ENCODE measurements around the gene SYNGR1.
A peak's percentile ranks its signal among the peaks of the same experiment; 100 is the strongest.

Gene SYNGR1

DNA sequence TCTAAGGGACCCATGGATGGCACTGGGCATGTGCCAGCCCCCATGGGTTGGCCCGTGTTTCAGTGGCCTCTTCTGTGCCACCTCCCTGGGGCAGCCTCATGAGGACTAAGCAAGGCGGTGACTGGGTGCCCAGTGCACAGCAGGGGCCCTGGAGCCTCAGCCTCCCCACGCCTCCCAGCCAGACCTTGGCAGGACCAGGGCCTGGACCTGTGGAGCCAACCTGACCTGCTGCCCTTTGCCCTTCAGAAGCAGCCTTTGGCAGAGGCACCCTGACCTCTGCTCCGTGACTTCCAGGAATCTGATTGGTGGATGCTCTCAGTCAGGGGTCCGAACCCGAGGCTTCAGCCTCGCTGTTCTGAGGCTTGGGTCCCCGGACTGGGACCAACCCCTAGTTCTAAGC is 25.0 kb downstream of the SYNGR1 start:
- DNase-seq, result no peak

DNA sequence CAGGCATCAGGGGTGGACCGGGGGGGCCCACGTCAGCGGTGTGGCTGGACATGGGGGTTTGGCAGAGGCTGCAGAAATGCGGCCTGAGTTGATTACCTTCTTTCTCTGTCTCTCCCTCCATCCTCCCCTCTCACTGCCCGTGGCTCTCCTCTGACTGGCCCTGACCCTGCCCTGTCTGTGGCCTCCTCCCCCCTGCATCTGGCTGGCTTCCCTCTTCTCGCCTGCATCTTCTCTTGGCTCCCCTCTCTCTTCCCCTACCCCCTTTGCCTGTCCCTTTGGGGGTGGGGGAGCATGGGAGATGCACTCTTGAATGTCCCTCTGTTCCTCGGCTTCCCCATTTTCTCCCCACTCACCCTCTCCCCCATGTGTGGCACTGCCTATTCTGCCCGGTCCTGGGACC is 25.9 kb downstream of the SYNGR1 start:
- DNase-seq, result no peak

GRCh38 chr22:39379756-39380730 is 30.3 kb downstream of the SYNGR1 start:
- no peak for DNase-seq

DNA sequence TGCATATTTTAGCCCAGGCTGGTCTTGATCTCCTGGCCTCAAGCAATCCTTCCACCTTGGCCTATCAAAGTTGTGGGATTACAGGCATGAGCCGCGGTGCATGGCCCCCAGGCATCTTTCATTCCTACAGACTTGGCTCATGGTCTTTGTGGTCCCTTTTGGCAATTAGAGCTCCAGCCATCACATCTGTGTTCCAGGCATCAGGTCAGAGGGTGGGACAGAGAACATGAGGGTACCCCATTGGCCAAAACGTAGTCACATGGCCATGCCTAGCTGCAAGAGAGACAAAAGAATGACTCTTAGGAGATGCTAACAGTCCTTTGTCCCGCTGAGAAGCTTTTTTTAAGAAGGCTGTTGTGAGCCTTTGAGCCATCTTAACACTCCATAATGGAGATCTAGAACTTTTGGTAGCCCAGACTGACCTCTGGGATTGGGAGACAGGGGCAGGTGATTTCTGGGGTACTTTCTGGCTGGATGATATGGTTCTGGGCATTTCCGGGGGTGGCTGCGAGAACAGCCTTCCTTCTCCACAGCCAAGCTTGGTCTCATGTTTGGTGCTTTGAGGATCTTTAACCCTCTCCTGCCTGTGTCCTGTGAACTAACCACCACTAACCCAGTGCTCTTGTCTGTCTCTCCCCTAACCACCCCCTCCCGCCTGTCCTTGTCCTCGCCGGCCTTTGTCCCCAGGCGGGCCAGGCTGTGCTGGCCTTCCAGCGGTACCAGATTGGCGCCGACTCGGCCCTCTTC is 31.4 kb downstream of the SYNGR1 start:
- DNase-seq, result no peak

GRCh38 chr22:39381930-39382329 is 32.1 kb downstream of the SYNGR1 start:
- no peak for DNase-seq

- DNase-seq, result no peak
These were observed 32.6 kb downstream of the SYNGR1 start for GRCh38 chr22:39382410-39382809.

DNA sequence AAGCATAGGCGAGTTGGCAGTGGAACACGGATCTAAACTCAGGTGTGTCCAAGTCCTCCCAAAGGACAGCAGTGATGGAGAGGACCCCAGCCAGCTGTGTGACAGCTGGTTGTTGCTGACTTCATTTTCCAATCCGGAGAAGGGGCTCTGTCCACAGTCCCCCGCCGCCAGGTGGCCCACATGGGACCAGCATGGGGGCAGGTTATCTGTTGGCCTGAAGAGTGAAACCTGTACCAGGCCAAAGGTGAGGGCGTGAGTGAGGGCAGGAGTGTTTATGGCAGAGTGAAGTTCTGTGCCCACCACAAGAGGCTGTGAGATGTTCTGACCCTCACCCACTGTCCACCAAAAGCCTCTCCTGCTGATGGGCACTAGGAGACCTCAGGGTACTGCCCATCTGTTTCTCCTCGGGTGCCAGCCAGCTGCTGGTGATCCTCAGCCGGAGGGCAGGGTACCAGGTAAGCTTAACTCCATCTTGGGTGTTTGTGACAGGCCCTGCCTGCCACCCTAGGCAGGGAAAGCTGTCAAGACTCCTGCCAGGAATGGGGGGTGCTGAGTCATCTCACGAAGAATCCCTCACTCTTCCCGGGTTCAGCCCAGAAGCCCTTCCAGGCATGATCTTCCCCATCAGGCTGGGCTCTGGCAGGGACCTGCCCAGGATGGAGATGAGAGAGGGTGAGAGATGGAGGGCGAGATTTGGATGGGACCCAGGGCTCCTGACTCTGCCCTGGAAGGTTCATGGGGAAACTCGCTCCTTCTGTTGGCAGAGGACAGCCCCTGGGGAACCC is 34.2 kb downstream of the SYNGR1 start:
- no peak for DNase-seq

DNA sequence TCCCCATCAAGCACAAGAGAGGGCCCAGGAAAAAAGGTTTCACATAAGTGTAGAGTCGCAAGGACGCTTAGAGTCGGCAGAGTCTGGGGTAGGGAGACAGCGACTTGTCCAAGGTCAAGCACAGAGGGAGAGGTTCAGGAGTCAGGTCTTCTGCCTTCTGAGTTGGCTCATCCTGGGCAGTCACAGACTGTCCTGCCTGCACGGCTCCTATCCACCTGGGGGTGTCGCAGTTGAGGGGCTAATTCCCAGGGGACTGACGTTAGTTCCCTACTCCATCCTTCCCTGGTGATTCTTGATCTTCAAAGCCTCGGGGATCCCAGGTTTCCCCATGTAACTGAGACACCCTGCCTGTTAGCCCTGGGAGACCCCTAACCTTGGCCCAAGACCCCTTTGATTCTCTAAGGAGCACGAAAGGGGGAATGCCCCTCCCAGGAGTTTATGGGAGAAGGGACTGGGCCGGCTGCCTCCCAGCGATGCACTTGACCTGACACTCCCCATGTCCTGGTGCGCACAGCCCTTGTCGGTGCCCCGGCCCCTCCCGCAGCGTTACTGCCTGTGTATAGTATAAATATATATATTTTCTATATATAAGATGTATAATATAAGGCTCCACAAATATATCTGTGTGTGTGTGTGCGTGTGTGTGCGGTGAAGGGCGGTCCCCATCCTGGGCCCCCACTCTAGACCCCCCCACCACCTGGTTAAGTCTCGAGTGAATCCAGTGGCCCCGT is 35.1 kb downstream of the SYNGR1 start:
- no peak for DNase-seq

DNA sequence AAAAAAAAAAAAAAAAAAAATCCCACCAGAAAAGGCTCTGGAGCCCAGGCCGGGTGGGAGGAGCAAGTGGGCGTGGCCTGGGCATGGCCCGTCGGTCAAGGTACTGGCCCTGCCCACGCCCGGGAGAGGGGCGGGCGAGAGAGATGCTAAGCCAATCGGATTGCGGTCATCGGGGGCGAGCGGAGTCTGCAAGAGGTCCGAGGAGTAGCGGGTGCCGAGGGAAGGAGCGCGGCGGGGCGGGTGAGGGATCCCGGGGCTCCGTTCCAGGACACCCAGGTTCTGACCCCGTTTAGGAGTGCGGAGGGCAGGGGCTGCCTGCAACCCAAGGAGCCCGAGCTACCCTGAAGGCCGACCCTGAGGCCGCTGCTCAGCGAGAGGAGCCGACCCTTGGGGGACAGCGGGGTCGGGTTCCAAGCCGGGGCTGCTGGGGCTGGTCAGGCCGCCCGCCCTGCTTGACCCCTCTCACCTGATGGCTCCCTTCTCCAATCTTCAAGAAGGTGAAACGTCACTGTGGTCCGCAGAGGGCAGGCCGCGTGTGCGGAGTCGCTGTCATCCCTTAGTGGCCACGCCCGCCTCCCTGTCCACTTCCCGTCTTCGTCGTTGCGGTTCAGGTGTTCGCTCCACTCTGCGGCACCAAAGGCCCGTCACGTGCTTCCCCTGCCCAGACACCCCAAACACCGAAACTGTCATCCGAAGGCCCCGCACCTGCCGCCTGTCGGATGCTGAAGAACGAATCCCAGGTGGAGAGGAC is 38.6 kb downstream of the SYNGR1 start:
- peak; percentile 73 for DNase-seq

DNA sequence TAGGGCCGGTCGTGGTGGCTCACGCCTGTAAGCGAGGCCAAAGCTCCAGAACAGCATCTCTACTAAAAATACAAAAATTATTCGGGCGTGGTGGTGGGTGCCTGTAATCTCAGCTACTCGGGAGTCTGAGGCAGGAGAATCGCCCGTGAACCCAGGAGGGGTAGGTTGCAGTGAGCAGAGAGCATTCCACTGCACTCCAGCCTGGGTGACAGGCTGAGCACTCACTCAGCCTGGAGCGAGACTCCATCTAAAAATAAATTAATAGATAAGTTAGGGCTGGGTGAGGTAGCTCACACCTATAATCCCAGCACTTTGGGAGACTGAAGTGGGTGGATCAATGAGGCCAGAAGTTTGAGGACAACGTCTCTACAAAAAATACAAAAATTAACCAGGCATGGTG is 39.6 kb downstream of the SYNGR1 start:
- DNase-seq, result no peak

- no peak for DNase-seq
These were observed 42.7 kb downstream of the SYNGR1 start for GRCh38 chr22:39392341-39392948.

DNA sequence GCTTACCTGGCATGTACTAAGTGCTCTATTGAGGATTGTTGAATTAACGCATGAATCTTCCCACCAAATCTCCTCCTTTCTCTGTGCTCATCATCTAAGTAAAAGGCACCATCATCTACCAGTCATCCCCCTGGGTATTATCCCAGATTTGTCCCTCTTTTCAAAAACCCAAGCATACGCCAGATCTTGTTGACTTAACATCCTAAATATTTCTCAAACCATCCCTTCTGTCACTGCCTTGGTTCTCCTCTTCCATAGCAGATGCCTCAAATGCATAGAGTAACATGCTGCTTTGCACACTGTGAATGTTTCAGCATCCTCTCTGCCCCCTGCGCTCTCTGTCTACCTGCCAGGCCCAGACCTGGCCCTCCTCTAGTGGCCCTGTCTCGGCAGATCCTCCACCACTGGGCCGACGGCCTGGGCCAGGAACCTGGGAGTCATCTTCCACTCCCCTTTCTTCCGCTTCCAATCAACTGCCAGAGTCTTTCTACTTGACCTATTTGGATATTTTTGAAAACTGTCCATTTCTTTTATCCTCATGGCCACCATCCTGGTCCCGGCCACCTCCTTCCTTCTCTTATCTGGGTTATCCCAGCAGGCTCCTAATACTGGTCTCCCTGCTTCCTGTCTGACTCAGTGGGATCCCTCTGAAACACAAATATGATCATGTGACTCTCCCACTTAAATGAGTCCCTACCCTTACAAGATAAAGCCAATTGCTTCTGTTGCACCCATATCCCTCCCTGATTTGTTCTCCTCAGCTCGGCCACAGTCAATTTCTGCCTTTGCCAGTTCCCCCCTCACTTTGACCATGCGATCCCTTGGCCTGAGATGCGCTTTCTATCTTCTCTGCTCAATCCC is 46.4 kb downstream of the SYNGR1 start:
- no peak for DNase-seq

GRCh38 chr22:39396797-39397195 is 47.0 kb downstream of the SYNGR1 start:
- DNase-seq, result no peak

DNA sequence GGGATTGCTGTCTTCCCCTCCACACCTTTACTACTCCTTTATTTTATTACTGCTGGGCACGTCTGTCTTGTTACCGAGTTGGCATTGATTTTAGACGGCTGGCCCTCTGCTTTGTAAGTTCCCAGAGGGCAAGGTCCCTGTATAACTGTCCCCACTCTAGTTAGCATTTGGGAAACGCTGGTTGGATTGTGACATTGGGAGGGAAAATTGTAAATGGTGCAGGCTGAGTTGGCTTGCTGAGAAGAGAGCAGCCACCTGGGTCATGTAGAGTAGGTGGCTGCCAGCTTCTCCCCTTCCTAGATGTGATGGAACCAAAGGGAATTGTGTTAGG is 51.5 kb downstream of the SYNGR1 start:
- DNase-seq, result no peak

DNA sequence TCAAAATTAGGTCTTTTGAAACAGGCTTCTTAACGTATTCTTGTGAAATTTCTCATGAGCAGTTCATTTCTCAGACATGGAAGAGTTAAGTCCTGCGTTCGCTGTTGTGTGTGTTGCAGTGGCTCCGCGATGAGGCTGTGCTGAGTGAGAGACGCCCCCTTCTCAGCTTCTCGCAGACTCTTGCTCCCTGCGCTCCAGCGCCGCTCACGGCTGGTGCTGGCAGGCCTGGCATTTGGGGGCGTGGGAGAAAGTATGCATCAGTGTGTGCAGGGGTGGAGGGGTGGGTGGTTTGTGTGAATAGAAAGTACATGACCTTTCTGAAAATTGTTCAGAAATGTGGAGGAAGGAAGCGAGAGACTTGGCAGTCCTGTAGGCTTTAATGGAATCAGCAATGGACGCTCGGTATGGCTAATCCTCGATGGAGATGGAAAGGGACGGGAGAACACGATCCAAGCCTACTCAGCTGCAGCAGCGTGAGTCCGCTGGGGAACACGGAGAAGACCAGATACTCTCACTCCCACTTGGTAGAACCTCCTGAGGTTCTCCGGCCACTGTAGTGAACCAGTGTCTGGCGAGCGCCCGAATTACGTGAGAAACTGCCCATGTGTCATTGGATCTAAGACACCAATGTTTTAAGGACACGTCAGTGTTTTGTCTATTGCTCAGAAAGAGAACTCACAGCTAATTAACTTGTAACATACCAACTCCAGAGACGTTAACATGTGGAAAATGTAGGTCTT is 55.7 kb downstream of the SYNGR1 start:
- no peak for DNase-seq

DNA sequence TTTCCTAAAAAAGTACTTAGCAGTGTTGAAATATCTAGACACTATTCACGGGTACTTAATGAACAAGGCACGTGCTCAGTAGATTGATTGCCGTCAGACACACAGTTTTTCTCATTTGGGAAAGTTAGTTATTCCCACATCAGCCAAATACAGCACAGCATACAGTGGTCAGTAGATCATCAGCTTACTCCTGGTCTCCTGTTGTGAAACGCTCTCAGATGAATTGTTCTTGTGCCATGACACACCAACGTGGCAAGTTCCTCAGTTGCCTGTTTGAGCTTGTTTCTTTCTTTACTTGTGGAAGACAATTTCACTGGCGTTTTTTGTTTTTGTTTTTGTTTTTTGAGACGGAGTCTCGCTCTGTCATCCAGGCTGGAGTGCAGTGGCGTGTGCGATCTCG is 58.4 kb downstream of the SYNGR1 start:
- no peak for DNase-seq

DNA sequence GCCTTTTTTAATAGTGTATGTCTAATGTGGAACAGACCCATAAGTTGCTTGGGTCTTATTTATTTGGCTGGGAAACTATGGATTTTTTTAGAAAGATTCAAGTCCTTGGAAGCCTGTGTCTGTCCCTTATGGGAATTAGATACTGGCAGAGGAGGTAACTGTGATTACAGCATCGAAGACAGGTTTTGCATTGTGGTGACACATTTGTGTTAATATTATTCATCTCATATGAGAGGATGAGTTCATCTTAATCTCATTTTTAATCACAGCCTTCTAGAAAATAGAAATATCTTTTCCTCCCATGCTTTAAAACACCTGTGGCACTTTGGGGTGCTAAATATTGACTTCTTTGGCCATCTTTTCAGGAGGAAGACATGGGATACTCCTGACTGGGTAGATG is 59.0 kb downstream of the SYNGR1 start:
- DNase-seq, result peak; percentile 33

GRCh38 chr22:39409516-39410029 is 59.8 kb downstream of the SYNGR1 start:
- DNase-seq, result no peak

GRCh38 chr22:39410264-39410663 is 60.5 kb downstream of the SYNGR1 start:
- no peak for DNase-seq
